ENCODE measurements around the gene SFXN5.
"Not testable (repeated sequence)": the region's sequence is repeated elsewhere in the genome, so short reads cannot be mapped to it uniquely, and the experiment has no call there.

SFXN5 gene

GRCh38 chr2:73099486-73099885 is 28.0 kb upstream of the SFXN5 start:
- H3K36me3 ChIP-seq (ENCODE audit: control insufficient read depth, insufficient read depth, low read length): no peaks in the 10 kb centered on the region
- H3K27me3 ChIP-seq (ENCODE audit: control insufficient read depth, insufficient read depth, low read length, poor library complexity, severe bottlenecking): no peaks in the 10 kb centered on the region
- H3K9me3 ChIP-seq (ENCODE audit: control insufficient read depth, low read length): no peaks in the 10 kb centered on the region
- WGBS, 2 experiments: 90 to 96% methylated on average over 3 of the region's 3 CpGs
- no peaks in the 10 kb centered on the region for H3K4me1 ChIP-seq (ENCODE audit: control insufficient read depth, insufficient read depth, low read length)
- no peak overlapping the region for H3K27ac ChIP-seq (ENCODE audit: insufficient read depth, low read depth, low read length, poor library complexity, severe bottlenecking)
- no peak overlapping the region for H3K4me3 ChIP-seq (ENCODE audit: insufficient read depth, low read depth, low read length)

DNA sequence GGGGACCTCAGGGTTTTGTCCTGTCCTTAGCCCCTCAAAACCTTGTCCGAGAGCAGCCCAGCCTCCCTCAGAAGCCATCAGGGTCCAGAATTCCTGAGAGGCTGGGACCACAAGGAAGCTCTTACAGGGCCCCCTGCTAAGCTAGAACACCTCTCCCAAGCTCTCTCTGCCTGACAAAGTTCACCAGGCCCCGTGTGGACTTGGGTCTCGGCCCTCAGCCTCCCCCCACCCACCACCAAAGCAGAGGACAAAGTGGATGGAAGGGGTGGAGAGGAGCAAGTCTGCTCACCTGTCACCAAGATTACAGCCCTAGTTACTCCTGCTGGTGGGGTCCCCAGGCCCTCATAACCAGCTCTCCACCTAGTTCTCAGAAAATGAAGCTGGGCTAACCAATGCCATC is 24.4 kb upstream of the SFXN5 start:
- Histone ChIP-seq H3K4me3 (ENCODE audit: insufficient read depth, low read depth, low read length) (no peak overlapping the region), H3K36me3 (ENCODE audit: control insufficient read depth, insufficient read depth, low read length) (no peaks in the 10 kb centered on the region), H3K9me3 (ENCODE audit: control insufficient read depth, low read length) (no peaks in the 10 kb centered on the region), H3K4me1 (ENCODE audit: control insufficient read depth, insufficient read depth, low read length) (peaks cover 11% of the 10 kb centered on the region), H3K27me3 (ENCODE audit: control insufficient read depth, insufficient read depth, low read length, poor library complexity, severe bottlenecking) (no peaks in the 10 kb centered on the region), H3K27ac (ENCODE audit: insufficient read depth, low read depth, low read length, poor library complexity, severe bottlenecking) (no peak overlapping the region)
- WGBS, 2 experiments: 69 to 95% methylated on average over 3 of the region's 3 CpGs

DNA sequence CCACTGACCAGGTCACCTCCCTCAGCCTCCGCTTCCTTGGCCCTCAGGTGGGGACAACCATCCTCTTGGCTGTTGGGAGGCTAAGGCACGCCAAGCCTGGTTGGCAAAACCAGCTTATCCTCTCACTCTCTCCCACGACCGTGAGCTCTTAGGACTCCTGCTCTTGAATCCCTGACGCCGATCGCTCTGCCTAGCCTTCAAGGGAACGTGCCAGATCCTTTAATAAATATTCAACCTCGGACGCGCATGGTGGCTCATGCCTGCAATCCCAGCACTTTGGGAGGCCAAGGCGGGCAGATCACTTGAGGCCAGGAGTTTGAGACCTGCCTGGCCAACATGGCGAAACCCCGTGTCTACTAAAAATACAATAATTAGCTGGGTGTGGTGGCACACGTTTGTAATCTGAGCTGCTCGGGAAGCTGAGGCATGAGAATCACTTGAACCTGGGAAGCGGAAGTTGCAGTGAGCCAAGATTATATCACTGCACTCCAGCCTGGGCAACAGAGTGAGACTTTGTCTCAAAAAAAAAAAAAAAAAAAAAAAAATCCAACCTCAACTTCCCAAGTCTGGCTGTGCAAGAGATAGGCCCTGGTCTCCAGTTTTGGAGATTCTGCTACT is 22.2 kb upstream of the SFXN5 start:
- not testable (repeated sequence) for H3K9me3 ChIP-seq (ENCODE audit: control insufficient read depth, low read length); H3K4me3 ChIP-seq (ENCODE audit: insufficient read depth, low read depth, low read length); H3K36me3 ChIP-seq (ENCODE audit: control insufficient read depth, insufficient read depth, low read length); H3K27me3 ChIP-seq (ENCODE audit: control insufficient read depth, insufficient read depth, low read length, poor library complexity, severe bottlenecking); H3K27ac ChIP-seq (ENCODE audit: insufficient read depth, low read depth, low read length, poor library complexity, severe bottlenecking)
- peaks cover 11% of the 10 kb centered on the region for H3K4me1 ChIP-seq (ENCODE audit: control insufficient read depth, insufficient read depth, low read length)
- WGBS, 2 experiments: 90 to 91% methylated on average over 17 of the region's 17 CpGs

DNA sequence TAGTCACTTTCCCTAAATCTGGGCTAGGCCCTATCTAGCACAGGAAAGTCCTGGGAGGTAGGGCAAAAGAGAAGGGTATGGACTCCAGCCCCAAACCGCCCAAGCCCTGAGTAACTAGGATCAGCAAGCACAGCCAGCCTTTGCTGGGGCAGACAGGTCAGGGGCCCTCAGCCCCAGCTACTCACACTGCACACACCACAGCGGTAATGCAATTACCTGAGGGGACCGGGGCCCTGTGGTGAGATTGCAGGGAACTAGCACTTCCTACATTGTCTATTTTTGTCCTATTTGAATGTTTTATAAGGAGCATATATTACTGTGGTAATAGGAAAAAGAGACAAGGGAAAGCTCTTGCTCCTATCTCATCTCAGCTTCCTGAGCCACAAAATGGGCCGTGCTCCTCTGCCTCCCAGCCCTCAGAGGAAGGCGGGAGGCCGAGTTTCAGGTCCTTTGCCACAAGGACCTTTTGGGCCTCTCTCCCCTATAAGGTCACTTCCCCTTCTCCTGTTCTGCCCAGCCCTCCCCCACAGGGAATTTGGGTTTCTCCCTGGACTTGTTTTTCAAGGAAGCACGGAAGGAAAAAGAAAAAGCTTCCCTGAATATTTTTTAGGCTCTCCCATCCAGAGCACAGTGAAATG is 20.8 kb upstream of the SFXN5 start:
- no peak overlapping the region for H3K27ac ChIP-seq (ENCODE audit: insufficient read depth, low read depth, low read length, poor library complexity, severe bottlenecking)
- H3K27me3 ChIP-seq (ENCODE audit: control insufficient read depth, insufficient read depth, low read length, poor library complexity, severe bottlenecking): no peaks in the 10 kb centered on the region
- WGBS, 2 experiments: 83 to 84% methylated on average over 7 of the region's 7 CpGs
- H3K4me3 ChIP-seq (ENCODE audit: insufficient read depth, low read depth, low read length): no peak overlapping the region
- H3K9me3 ChIP-seq (ENCODE audit: control insufficient read depth, low read length): no peaks in the 10 kb centered on the region
- no peaks in the 10 kb centered on the region for H3K36me3 ChIP-seq (ENCODE audit: control insufficient read depth, insufficient read depth, low read length)
- H3K4me1 ChIP-seq (ENCODE audit: control insufficient read depth, insufficient read depth, low read length): peaks cover 11% of the 10 kb centered on the region

- no peaks in the 10 kb centered on the region for H3K9me3 ChIP-seq (ENCODE audit: control insufficient read depth, low read length)
- H3K27me3 ChIP-seq (ENCODE audit: control insufficient read depth, insufficient read depth, low read length, poor library complexity, severe bottlenecking): no peaks in the 10 kb centered on the region
- H3K36me3 ChIP-seq (ENCODE audit: control insufficient read depth, insufficient read depth, low read length): no peaks in the 10 kb centered on the region
- 93 to 96% methylated on average over 11 of the region's 11 CpGs for WGBS, 2 experiments
- H3K4me1 ChIP-seq (ENCODE audit: control insufficient read depth, insufficient read depth, low read length): peaks cover 11% of the 10 kb centered on the region
- H3K4me3 ChIP-seq (ENCODE audit: insufficient read depth, low read depth, low read length): no peak overlapping the region
- no peak overlapping the region for H3K27ac ChIP-seq (ENCODE audit: insufficient read depth, low read depth, low read length, poor library complexity, severe bottlenecking)
Observed at GRCh38 chr2:73091696-73092095, 20.2 kb upstream of the SFXN5 start.

- Histone ChIP-seq H3K36me3 (ENCODE audit: control insufficient read depth, insufficient read depth, low read length) (no peaks in the 10 kb centered on the region), H3K9me3 (ENCODE audit: control insufficient read depth, low read length) (no peaks in the 10 kb centered on the region), H3K4me3 (ENCODE audit: insufficient read depth, low read depth, low read length) (no peak overlapping the region), H3K27ac (ENCODE audit: insufficient read depth, low read depth, low read length, poor library complexity, severe bottlenecking) (no peak overlapping the region), H3K4me1 (ENCODE audit: control insufficient read depth, insufficient read depth, low read length) (peaks cover 11% of the 10 kb centered on the region), H3K27me3 (ENCODE audit: control insufficient read depth, insufficient read depth, low read length, poor library complexity, severe bottlenecking) (no peaks in the 10 kb centered on the region)
- WGBS, 2 experiments: 84 to 94% methylated on average over 7 of the region's 7 CpGs
Observed at GRCh38 chr2:73091164-73091563, 19.7 kb upstream of the SFXN5 start.

GRCh38 chr2:73089270-73090030 is 17.9 kb upstream of the SFXN5 start:
- 89 to 95% methylated on average over 11 of the region's 11 CpGs for WGBS, 2 experiments
- no peak overlapping the region for H3K27ac ChIP-seq (ENCODE audit: insufficient read depth, low read depth, low read length, poor library complexity, severe bottlenecking)

GRCh38 chr2:73088703-73089102 is 17.2 kb upstream of the SFXN5 start:
- Histone ChIP-seq H3K27me3 (ENCODE audit: control insufficient read depth, insufficient read depth, low read length, poor library complexity, severe bottlenecking) (no peaks in the 10 kb centered on the region), H3K4me1 (ENCODE audit: control insufficient read depth, insufficient read depth, low read length) (peaks cover 11% of the 10 kb centered on the region), H3K27ac (ENCODE audit: insufficient read depth, low read depth, low read length, poor library complexity, severe bottlenecking) (no peak overlapping the region), H3K9me3 (ENCODE audit: control insufficient read depth, low read length) (no peaks in the 10 kb centered on the region), H3K4me3 (ENCODE audit: insufficient read depth, low read depth, low read length) (no peak overlapping the region), H3K36me3 (ENCODE audit: control insufficient read depth, insufficient read depth, low read length) (no peaks in the 10 kb centered on the region)
- 96% methylated on average over 14 of the region's 14 CpGs for WGBS, 2 experiments

More at GRCh38 chr2:73089270-73090030, 17.9 kb upstream of the SFXN5 start:
- peaks cover 11% of the 10 kb centered on the region for H3K4me1 ChIP-seq (ENCODE audit: control insufficient read depth, insufficient read depth, low read length)
- no peaks in the 10 kb centered on the region for H3K36me3 ChIP-seq (ENCODE audit: control insufficient read depth, insufficient read depth, low read length)
- H3K4me3 ChIP-seq (ENCODE audit: insufficient read depth, low read depth, low read length): no peak overlapping the region
- no peaks in the 10 kb centered on the region for H3K27me3 ChIP-seq (ENCODE audit: control insufficient read depth, insufficient read depth, low read length, poor library complexity, severe bottlenecking)
- no peaks in the 10 kb centered on the region for H3K9me3 ChIP-seq (ENCODE audit: control insufficient read depth, low read length)

GRCh38 chr2:73088211-73088610 is 16.7 kb upstream of the SFXN5 start:
- no peak overlapping the region for H3K4me3 ChIP-seq (ENCODE audit: insufficient read depth, low read depth, low read length)
- H3K27ac ChIP-seq (ENCODE audit: insufficient read depth, low read depth, low read length, poor library complexity, severe bottlenecking): no peak overlapping the region
- 96 to 97% methylated on average over 12 of the region's 12 CpGs for WGBS, 2 experiments
- no peaks in the 10 kb centered on the region for H3K27me3 ChIP-seq (ENCODE audit: control insufficient read depth, insufficient read depth, low read length, poor library complexity, severe bottlenecking)
- peaks cover 11% of the 10 kb centered on the region for H3K4me1 ChIP-seq (ENCODE audit: control insufficient read depth, insufficient read depth, low read length)
- no peaks in the 10 kb centered on the region for H3K9me3 ChIP-seq (ENCODE audit: control insufficient read depth, low read length)
- no peaks in the 10 kb centered on the region for H3K36me3 ChIP-seq (ENCODE audit: control insufficient read depth, insufficient read depth, low read length)

- H3K9me3 ChIP-seq (ENCODE audit: control insufficient read depth, low read length): no peaks in the 10 kb centered on the region
- H3K36me3 ChIP-seq (ENCODE audit: control insufficient read depth, insufficient read depth, low read length): no peaks in the 10 kb centered on the region
- peaks cover 7% of the 10 kb centered on the region for H3K4me1 ChIP-seq (ENCODE audit: control insufficient read depth, insufficient read depth, low read length)
- WGBS, 2 experiments: 86 to 91% methylated on average over 4 of the region's 4 CpGs
- H3K27ac ChIP-seq (ENCODE audit: insufficient read depth, low read depth, low read length, poor library complexity, severe bottlenecking): no peak overlapping the region
- H3K27me3 ChIP-seq (ENCODE audit: control insufficient read depth, insufficient read depth, low read length, poor library complexity, severe bottlenecking): no peaks in the 10 kb centered on the region
- no peak overlapping the region for H3K4me3 ChIP-seq (ENCODE audit: insufficient read depth, low read depth, low read length)
Observed at GRCh38 chr2:73087311-73087710, 15.8 kb upstream of the SFXN5 start.
